ENCODE results near the gene LIPC. TPM values are rescaled to one million over a fixed set of nuclear protein-coding genes. Genes with fewer than 3 reads are reported as not detected.

Gene LIPC
- total RNA-seq, result under 1 TPM; 0.17 to 0.26 TPM

GRCh38 chr15:58431221-58432149 lies at the start of gene LIPC:
LIPC (plus strand) TSS chr15:58431991; CDS start chr15:58432033, 42 bp downstream.
- H3K9me3 Mint-ChIP-seq, result no peaks in the 10 kb centered on the region
- H3K27me3 Mint-ChIP-seq, result peaks cover 3% of the 10 kb centered on the region
- no peak within 1 kb of the TSS for H3K27ac Mint-ChIP-seq
- H3K4me1 Mint-ChIP-seq, result no peaks in the 10 kb centered on the region
- H3K4me3 Mint-ChIP-seq, result no peak within 1 kb of the TSS
- no peaks in the 10 kb centered on the region for H3K36me3 Mint-ChIP-seq (ENCODE audit: low read depth)
- no peak for ATAC-seq (replicated peaks)

GRCh38 chr15:58383876-58384275 lies 47.9 kb upstream of the LIPC start:
- Mint-ChIP-seq H3K4me1 (no peaks in the 10 kb centered on the region), H3K36me3 (ENCODE audit: low read depth) (no peaks in the 10 kb centered on the region), H3K9me3 (peaks cover 3% of the 10 kb centered on the region), H3K27ac (peak overlapping the region; percentile 26), H3K4me3 (no peak overlapping the region), H3K27me3 (no peaks in the 10 kb centered on the region)
- ATAC-seq (replicated peaks), result peak; percentile 95

- Mint-ChIP-seq H3K27ac (no peak overlapping the region), H3K4me3 (no peak overlapping the region), H3K36me3 (ENCODE audit: low read depth) (no peaks in the 10 kb centered on the region), H3K4me1 (no peaks in the 10 kb centered on the region), H3K27me3 (no peaks in the 10 kb centered on the region), H3K9me3 (no peaks in the 10 kb centered on the region)
- ATAC-seq (replicated peaks), result no peak
These were observed 47.1 kb upstream of the LIPC start for GRCh38 chr15:58384667-58385066.

DNA sequence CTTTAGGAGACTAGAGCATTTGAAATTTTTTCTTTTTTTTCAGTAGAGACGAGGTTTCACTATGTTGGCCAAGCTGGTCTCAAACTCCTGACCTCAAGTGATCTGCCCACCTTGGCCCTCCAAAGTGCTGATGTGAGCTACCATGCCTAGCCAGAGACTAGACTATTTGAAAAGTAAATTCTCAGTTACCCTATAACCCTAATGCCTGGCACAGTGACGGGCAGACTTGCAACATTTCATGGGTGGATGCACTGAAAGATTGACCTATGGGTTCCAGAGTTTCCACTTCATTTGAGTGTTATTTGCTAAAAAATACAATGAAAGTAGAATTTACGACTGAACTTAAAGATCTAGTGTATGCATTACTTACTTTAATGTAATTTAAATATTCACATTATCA lies 45.7 kb upstream of the LIPC start:
- H3K4me1 Mint-ChIP-seq, result no peaks in the 10 kb centered on the region
- no peak overlapping the region for H3K27ac Mint-ChIP-seq
- H3K27me3 Mint-ChIP-seq, result no peaks in the 10 kb centered on the region
- no peaks in the 10 kb centered on the region for H3K9me3 Mint-ChIP-seq
- H3K4me3 Mint-ChIP-seq, result no peak overlapping the region
- no peak for ATAC-seq (replicated peaks)
- H3K36me3 Mint-ChIP-seq (ENCODE audit: low read depth), result no peaks in the 10 kb centered on the region

- Mint-ChIP-seq H3K4me1 (no peaks in the 10 kb centered on the region), H3K9me3 (no peaks in the 10 kb centered on the region), H3K27ac (no peak overlapping the region), H3K4me3 (no peak overlapping the region), H3K27me3 (no peaks in the 10 kb centered on the region), H3K36me3 (ENCODE audit: low read depth) (no peaks in the 10 kb centered on the region)
- no peak for ATAC-seq (replicated peaks)
These were observed 45.1 kb upstream of the LIPC start for GRCh38 chr15:58386641-58387040.

DNA sequence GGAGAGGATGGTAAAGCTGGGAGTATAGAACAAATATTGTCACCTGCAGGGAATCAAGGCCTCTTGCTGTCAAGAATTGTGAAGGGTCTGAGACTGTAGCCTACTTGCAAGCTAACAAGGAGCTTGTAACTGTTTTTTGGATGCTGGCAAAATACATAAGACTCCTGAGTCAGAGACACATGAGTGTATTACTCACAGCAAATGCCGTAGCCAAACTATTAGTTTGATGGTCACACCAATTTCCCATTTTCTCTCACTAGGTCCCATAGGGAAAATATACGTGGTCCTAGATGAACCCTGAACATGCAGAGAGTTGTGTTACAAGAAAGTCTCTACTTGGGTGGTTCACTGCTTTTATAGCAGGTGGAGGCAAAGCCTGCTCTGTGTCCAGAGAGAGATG lies 44.7 kb upstream of the LIPC start:
- ATAC-seq (replicated peaks), result no peak

DNA sequence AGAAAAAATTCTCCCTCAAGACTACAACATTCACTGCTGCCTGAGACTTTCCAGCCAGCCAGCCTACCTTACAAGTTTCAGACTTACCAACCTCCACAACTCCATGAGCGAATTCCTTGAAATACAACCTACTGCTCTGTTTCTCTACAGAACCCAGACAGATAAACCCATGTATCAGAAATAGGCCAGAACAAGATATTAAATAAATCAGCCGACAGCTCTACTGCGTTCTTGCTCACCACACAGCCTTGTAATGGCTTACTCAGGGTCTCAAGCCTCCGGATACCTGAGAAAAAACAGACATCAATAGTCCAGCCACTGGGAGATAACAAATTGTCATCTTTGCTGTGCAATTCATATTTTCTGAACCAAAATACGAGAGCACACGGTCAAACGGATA lies 43.6 kb upstream of the LIPC start:
- Mint-ChIP-seq H3K27ac (no peak overlapping the region), H3K9me3 (no peaks in the 10 kb centered on the region), H3K36me3 (ENCODE audit: low read depth) (no peaks in the 10 kb centered on the region), H3K4me1 (no peaks in the 10 kb centered on the region), H3K27me3 (no peaks in the 10 kb centered on the region), H3K4me3 (no peak overlapping the region)
- ATAC-seq (replicated peaks), result no peak

More for the DNA sequence above, 44.7 kb upstream of the LIPC start:
- Mint-ChIP-seq H3K36me3 (ENCODE audit: low read depth) (no peaks in the 10 kb centered on the region), H3K4me1 (no peaks in the 10 kb centered on the region), H3K27ac (no peak overlapping the region), H3K4me3 (no peak overlapping the region), H3K27me3 (no peaks in the 10 kb centered on the region), H3K9me3 (no peaks in the 10 kb centered on the region)

GRCh38 chr15:58390118-58390517 lies 41.7 kb upstream of the LIPC start:
- Mint-ChIP-seq H3K27ac (no peak overlapping the region), H3K27me3 (no peaks in the 10 kb centered on the region), H3K4me1 (no peaks in the 10 kb centered on the region), H3K9me3 (no peaks in the 10 kb centered on the region), H3K36me3 (ENCODE audit: low read depth) (no peaks in the 10 kb centered on the region), H3K4me3 (no peak overlapping the region)
- ATAC-seq (replicated peaks), result no peak

GRCh38 chr15:58390655-58391054 lies 41.1 kb upstream of the LIPC start:
- Mint-ChIP-seq H3K27me3 (no peaks in the 10 kb centered on the region), H3K9me3 (no peaks in the 10 kb centered on the region), H3K4me3 (no peak overlapping the region), H3K27ac (no peak overlapping the region), H3K36me3 (ENCODE audit: low read depth) (no peaks in the 10 kb centered on the region), H3K4me1 (no peaks in the 10 kb centered on the region)
- no peak for ATAC-seq (replicated peaks)

DNA sequence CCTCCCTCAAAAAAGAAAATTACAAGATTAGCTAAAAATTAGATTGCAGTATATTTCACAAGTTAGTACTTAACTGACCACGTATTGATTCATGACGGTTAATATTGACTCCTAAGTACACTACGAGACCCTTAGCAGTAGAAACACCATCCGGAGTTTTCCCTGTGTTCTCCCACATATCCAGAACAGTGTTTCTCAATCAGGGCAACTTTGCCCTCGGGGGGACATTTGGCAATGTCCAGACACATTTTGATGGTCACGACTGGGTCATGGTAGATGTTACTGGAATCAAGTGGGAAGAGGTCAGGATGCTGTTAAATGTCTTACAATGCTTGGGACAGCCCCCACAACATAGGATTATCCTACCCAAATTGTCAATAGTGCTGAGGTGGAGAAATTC lies 40.7 kb upstream of the LIPC start:
- H3K27ac Mint-ChIP-seq, result no peak overlapping the region
- no peaks in the 10 kb centered on the region for H3K27me3 Mint-ChIP-seq
- H3K4me1 Mint-ChIP-seq, result no peaks in the 10 kb centered on the region
- no peak overlapping the region for H3K4me3 Mint-ChIP-seq
- H3K9me3 Mint-ChIP-seq, result no peaks in the 10 kb centered on the region
- no peak for ATAC-seq (replicated peaks)
- no peaks in the 10 kb centered on the region for H3K36me3 Mint-ChIP-seq (ENCODE audit: low read depth)

DNA sequence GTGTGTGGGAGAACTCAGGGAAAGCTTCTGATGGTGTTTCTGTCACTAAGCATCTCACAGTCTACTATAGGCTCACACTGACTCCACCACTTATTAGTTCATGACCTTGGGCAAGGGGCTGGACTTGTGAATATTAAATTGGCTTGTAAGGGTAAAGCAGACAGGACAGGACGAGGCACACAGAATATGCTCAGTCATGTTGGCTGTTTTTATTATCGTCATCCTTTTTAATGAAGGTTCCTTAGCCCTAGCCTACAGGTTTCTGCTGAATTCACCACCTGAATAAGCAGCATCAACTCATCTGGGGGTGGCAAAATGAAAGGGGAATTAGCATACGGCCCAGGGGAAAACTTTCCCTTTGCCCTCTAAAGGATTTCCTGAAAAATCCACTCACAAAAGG lies 39.6 kb upstream of the LIPC start:
- H3K27me3 Mint-ChIP-seq, result no peaks in the 10 kb centered on the region
- H3K4me1 Mint-ChIP-seq, result no peaks in the 10 kb centered on the region
- H3K36me3 Mint-ChIP-seq (ENCODE audit: low read depth), result no peaks in the 10 kb centered on the region
- H3K4me3 Mint-ChIP-seq, result no peak overlapping the region
- ATAC-seq (replicated peaks), result no peak
- H3K9me3 Mint-ChIP-seq, result no peaks in the 10 kb centered on the region
- H3K27ac Mint-ChIP-seq, result no peak overlapping the region

DNA sequence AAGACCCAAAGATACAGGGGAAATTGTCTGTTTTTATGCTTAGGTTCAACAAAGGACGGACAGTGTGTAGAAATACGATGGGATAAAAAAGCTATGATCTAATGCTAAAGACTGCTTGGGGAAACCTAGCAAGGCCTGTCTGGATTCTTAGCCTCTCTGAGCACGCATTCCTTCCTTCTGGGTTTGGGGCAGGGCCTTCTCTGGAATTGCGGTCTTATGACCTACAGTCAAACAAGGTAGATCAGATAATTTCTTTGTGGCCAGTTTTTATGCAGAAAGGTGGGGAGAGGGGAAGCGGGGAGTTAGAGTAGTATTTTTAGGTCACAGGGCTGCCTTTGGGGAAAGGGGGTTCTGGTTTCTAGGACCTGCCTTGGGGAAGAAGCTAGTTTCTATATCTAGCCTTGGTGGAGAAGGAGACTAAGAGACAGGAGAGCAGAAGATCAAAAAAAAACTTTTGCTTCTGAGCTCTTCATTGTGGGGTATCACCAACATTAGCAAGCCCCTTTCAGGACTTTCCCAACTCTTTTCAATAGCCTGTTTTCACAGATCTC lies 39.1 kb upstream of the LIPC start:
- H3K27me3 Mint-ChIP-seq, result no peaks in the 10 kb centered on the region
- H3K4me3 Mint-ChIP-seq, result no peak overlapping the region
- H3K27ac Mint-ChIP-seq, result no peak overlapping the region
- no peaks in the 10 kb centered on the region for H3K4me1 Mint-ChIP-seq
- H3K36me3 Mint-ChIP-seq (ENCODE audit: low read depth), result no peaks in the 10 kb centered on the region
- ATAC-seq (replicated peaks), result no peak
- no peaks in the 10 kb centered on the region for H3K9me3 Mint-ChIP-seq

GRCh38 chr15:58393241-58393662 lies 38.5 kb upstream of the LIPC start:
- no peaks in the 10 kb centered on the region for H3K4me1 Mint-ChIP-seq
- no peaks in the 10 kb centered on the region for H3K36me3 Mint-ChIP-seq (ENCODE audit: low read depth)
- H3K9me3 Mint-ChIP-seq, result no peaks in the 10 kb centered on the region
- no peak for ATAC-seq (replicated peaks)
- no peak overlapping the region for H3K4me3 Mint-ChIP-seq
- no peaks in the 10 kb centered on the region for H3K27me3 Mint-ChIP-seq
- no peak overlapping the region for H3K27ac Mint-ChIP-seq

DNA sequence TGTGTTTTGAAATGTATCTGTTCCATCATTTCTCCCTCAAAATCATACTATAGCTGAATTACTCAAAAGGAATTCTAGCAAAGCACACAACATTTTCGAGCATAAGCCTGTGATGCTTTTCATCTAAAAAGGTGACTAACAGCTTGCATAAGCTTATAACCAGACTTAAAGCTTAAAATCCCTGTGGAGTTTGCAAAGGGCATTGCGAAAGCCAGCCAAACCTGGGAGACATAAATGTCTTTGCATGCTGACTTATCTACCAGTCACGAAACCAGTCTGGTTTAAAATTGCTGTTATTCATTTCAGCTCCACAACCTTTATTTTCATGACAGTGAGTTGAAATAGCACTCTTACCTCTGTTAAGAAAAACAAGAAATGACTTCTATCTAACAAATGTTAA lies 35.6 kb upstream of the LIPC start:
- ATAC-seq (replicated peaks), result no peak
- H3K36me3 Mint-ChIP-seq (ENCODE audit: low read depth), result no peaks in the 10 kb centered on the region
- no peaks in the 10 kb centered on the region for H3K27me3 Mint-ChIP-seq
- H3K4me1 Mint-ChIP-seq, result no peaks in the 10 kb centered on the region
- no peaks in the 10 kb centered on the region for H3K9me3 Mint-ChIP-seq
- no peak overlapping the region for H3K4me3 Mint-ChIP-seq
- no peak overlapping the region for H3K27ac Mint-ChIP-seq

DNA sequence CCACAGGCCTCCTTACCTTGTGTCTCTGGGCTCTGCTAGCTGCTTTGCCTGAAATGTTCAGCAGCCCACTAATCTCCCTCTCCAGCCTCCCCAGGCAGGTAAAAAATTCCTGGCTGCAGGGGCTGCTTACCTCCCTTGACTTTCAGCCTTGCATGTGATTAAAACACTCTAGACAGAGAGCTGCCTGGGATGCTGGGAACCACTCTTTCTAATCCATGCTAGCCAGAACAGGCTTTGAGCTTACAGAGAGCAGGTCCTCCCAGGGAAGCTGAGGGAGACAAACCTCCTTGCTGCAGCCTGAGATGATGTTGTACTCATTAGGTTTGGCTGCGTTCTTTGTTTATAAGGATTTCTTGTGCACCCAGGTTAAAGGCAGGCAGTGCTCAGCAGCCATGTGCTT lies 33.7 kb upstream of the LIPC start:
- Mint-ChIP-seq H3K36me3 (ENCODE audit: low read depth) (no peaks in the 10 kb centered on the region), H3K27me3 (no peaks in the 10 kb centered on the region), H3K27ac (peak overlapping the region; percentile 45), H3K4me1 (no peaks in the 10 kb centered on the region), H3K4me3 (no peak overlapping the region), H3K9me3 (no peaks in the 10 kb centered on the region)
- ATAC-seq (replicated peaks), result no peak
